ENCODE measurements around the gene TBC1D8.

DNA sequence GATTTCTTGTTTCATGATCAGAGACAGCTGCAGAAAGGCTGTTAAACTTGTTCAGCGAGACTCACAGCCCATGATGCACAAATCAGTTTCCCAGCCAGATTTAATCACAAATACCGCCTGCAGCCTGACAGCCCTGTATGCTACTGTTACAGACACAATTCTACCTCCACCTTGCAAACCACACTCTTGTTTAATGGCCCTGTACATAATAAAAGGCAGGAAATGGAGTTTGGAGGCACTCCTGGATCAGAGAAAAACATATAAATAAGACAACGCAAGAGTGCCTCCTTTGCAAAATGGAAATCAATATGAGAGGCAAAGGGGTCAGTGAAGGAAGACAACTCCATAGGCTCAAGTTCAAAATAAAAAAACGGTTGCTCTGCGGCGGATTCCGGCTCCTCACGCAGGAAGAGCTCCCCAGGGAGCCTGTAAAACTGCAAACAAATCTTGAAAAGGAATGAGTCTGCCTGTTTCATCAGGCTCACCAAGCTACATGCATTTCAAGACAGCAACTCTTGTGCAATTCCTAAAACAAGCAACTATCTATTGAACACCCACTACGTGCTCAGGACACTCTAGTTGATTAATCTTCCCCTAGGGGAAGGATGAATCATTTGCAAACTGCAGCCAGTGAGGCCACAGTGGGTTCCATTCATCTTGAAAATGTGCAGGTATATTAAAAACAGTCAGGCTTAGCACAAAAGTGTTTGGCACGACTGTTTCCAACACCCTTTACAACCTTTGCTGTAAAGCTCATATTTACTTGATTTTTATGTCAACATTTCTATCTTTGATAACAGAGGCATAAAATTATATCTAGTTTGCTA, 37.5 kb downstream of the TBC1D8 start:
- TF ChIP-seq, protein P1, sequence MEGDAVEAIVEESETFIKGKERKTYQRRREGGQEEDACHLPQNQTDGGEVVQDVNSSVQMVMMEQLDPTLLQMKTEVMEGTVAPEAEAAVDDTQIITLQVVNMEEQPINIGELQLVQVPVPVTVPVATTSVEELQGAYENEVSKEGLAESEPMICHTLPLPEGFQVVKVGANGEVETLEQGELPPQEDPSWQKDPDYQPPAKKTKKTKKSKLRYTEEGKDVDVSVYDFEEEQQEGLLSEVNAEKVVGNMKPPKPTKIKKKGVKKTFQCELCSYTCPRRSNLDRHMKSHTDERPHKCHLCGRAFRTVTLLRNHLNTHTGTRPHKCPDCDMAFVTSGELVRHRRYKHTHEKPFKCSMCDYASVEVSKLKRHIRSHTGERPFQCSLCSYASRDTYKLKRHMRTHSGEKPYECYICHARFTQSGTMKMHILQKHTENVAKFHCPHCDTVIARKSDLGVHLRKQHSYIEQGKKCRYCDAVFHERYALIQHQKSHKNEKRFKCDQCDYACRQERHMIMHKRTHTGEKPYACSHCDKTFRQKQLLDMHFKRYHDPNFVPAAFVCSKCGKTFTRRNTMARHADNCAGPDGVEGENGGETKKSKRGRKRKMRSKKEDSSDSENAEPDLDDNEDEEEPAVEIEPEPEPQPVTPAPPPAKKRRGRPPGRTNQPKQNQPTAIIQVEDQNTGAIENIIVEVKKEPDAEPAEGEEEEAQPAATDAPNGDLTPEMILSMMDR (IDR thresholded peaks at IDR 0.05) = no peak
- no peak for TF ChIP-seq POLR2A (IDR thresholded peaks at IDR 0.05)

Data from body of pancreas (tissue), 4 donors.